Umbilical cord (tissue), 2 donors: ENCODE measurements around the gene SRGAP3. TPM values are rescaled to one million over a fixed set of nuclear protein-coding genes. Genes with fewer than 3 reads are reported as not detected.
A peak's percentile ranks its signal among the peaks of the same experiment; 100 is the strongest.

Source experiments
- DNase-seq: peaks from one replicate; pipeline ENCODE4 v3.0.0-alpha.2; 2015; ENCODE audit warnings: low spot score
- total RNA-seq: library from RNA; depleted of rRNA; stranded (reverse); fragments of >200 nt; gene quantifications from one replicate; pipeline ENCODE4 v1.2.3, GENCODE V29; 2014; ENCODE audit warnings: low replicate concordance; ENCODE audit not compliant: insufficient read depth

The SRGAP3 gene
- total RNA-seq, 1 donor from 2014 or later: 10.4 TPM

DNA sequence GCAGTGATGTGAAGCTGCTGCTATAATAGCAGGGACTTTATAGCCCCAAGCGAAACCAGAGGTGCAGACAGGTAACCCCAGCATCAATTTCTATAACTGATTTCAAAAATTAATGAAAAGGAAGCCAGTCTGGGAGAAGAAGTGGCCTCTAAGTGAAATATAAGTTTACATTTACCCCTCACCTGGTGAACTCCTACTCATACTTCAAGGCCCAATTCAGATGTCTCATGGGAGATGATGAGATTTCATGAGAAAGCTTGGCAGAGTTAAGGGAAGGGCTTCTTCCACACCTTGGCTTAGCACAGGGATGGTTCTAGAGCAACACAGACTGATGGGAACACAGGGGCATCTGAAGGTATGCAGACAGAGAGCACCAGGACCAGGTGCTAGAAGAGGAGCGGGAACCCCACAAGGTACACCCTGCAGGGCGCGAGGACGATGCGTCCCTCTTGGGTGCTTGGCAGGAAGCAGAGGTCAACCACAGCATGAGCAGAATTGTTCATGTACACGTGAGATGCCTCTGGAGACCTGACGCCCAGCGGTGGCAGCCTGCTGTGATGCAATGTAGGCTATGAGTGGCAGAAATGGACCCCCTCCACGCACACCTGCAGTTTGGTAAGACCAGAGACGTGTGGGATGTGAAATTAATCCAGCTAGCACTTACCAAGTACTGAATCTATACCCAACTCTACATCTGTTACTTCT lies 102.9 kb downstream of the SRGAP3 start:
- DNase-seq: no peak

DNA sequence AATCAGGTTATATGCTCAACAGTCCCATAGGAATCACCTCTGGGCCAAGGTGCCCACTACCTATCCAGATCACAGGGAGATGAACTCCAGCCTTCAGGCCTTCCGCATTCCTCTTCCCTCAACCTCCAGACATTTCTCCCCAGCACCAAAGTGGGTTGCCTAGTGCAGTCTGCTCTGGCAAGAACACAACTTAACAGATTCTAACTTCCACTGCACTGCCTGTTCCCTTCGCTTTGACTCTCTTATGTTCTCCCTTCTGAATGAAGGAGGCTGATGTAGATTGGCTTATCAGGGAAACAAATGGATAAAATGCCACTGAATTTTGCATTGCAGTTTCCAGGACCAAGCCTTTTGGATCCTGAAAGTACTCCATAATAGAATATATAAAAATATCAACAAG lies 106.3 kb downstream of the SRGAP3 start:
- no peak for DNase-seq

- DNase-seq: peak; percentile 53
Measured at GRCh38 chr3:9142362-9142761, 107.1 kb downstream of the SRGAP3 start.

GRCh38 chr3:9141928-9142289 lies 107.5 kb downstream of the SRGAP3 start:
- DNase-seq: no peak

GRCh38 chr3:9139366-9139765 lies 110.1 kb downstream of the SRGAP3 start:
- no peak for DNase-seq

DNA sequence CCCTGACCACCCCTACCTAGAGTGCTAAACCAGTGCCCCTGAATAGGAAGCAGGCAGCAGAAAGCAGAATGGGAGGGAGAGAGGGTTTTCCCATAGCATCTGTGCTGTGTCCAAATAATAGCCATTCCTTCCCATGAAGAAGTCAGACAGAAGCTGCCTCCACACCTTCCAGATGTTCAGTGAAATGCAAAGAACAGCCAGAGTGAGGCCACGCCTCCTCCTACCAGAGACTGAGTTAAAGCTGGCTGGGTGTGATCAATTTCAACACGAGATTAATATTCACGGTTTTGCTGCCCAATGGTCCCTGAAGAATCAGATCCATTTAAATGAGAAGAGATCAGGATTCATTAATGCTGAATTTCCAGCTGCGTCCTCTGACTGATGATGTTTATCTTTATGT lies 111.8 kb downstream of the SRGAP3 start:
- DNase-seq: peak; percentile 54

DNA sequence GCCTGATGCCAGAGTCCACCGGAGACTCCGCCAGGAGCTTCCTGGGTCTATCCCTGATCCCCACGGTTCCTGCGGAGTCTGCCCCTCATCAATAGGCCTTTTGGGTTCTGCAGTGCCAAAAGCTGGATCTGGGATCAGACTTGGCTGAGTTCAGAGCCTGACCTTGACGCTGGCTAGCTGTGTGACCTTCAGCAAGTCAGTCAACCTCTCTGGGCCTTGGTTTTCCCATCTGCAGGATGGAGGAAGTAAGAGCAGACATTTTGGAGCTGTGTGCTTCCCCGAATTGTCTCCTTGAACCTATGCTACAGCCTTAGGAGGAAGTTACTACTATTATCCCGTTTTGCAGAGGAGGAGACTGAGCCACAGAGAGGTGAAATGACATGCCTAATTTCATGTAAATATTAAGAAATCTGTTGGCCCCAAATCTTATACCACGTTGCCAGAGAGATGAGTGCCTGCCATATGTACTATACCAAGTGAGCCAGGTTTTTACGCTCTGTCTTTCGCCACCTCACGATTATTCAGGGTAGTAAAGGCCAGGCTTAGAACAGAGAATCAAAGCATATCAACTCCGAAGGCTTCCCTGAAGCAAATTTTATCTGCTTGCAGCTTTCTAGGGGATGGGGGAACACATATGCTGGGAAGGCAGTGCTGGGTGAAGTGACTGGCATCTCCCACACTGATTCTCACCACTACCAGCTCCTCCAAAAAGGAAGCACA lies 112.5 kb downstream of the SRGAP3 start:
- DNase-seq: peak; percentile 15

- DNase-seq: peak; percentile 30
Measured at GRCh38 chr3:9135930-9136525, 113.4 kb downstream of the SRGAP3 start.

- DNase-seq: no peak
Measured at GRCh38 chr3:9135526-9135925, 113.9 kb downstream of the SRGAP3 start.

DNA sequence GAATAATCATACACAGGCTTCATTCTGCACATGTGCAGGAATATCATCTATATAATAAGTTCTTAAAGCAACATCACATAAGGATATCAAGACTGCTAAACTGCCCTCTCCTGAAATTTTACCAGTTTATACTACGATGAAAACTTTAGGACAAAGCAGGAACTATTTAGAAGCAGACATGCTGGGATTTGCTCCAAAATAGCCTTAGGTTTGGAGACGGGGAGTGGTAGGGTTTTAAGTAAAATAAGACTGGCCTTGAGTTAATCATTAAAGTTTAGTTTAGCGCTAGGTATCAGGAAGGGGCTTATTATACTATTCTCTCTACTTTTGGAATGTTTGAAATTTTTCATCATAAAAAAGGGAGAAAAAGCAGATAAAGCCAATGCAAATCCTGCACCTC lies 115.8 kb downstream of the SRGAP3 start:
- DNase-seq: peak; percentile 78

- peak; percentile 45 for DNase-seq
Measured at GRCh38 chr3:9130345-9131305, 118.8 kb downstream of the SRGAP3 start.

GRCh38 chr3:9129365-9129764 lies 120.1 kb downstream of the SRGAP3 start:
- DNase-seq: peak; percentile 29

GRCh38 chr3:9125278-9125951 lies 124.0 kb downstream of the SRGAP3 start:
- DNase-seq: no peak

GRCh38 chr3:9124730-9125129 lies 124.7 kb downstream of the SRGAP3 start:
- DNase-seq: no peak

- no peak for DNase-seq
Measured at GRCh38 chr3:9123840-9124239, 125.6 kb downstream of the SRGAP3 start.

GRCh38 chr3:9122732-9123364 lies 126.6 kb downstream of the SRGAP3 start:
- no peak for DNase-seq

GRCh38 chr3:9121366-9122001 lies 128.0 kb downstream of the SRGAP3 start:
- DNase-seq: no peak

DNA sequence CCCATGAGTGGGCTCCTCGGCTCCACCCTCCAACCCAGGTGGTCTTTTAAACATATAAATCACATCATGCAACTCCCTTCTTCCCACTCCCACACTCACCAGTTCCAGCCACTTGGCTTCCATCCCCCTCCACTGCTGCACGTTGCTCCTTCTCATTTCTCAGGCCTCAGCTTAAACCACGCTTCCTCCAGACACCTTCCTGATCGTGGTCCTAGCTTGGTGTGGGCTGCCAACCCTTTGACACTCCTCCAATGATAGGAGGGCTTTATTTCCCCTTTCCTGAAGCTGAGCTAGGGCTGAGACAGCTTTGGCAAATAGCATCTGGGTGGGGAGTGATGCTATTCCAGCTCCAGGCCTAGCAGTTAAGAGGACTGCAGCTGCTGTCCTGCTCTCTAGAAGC lies 130.1 kb downstream of the SRGAP3 start:
- no peak for DNase-seq

GRCh38 chr3:9118222-9118621 lies 131.2 kb downstream of the SRGAP3 start:
- DNase-seq: no peak

- DNase-seq: no peak
Measured at GRCh38 chr3:9117220-9117619, 132.2 kb downstream of the SRGAP3 start.
